ENCODE measurements around the gene SNX15. TPM values are rescaled to one million over a fixed set of nuclear protein-coding genes. Genes with fewer than 3 reads are reported as not detected.

The SNX15 gene
- total and polyA plus RNA-seq, 7 donors = 15.6 to 66.5 (median 21.7) TPM

DNA sequence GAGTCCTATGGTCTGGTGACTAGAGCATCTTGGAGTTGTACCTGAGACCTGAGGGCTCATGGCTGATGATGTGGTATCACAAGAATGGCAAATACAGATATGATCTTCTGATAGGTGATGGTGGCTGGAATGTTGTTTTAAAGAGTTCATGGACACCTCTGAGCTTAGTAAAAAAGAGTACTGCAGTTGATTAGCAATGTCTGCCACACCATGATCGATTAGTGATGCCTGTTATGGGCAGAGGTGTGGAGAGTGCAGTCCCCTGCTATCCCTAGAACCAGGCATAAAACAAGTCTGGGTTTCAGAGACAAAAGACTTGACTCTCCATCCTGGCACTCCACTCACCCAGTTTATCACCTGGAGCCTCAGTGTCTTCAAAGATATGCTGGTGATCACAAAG lies 29.1 kb upstream of the SNX15 start:
- Histone ChIP-seq H3K4me3 (no peak overlapping the region), H3K4me1 (peaks cover 22% of the 10 kb centered on the region), H3K9me3 (no peaks in the 10 kb centered on the region), H3K36me3 (ENCODE audit: insufficient read depth in 1 of 2, low read depth in 1 of 2) (peaks cover 0 to 6% of the 10 kb centered on the region in 2 donors), H3K27ac (no peak overlapping the region), H3K27me3 (ENCODE audit: insufficient read depth in 3 of 3, low read length in 2 of 3) (no peaks in the 10 kb centered on the region)
- DNase-seq (no peak), ATAC-seq (no peak)
- 81 to 83% (median 82%) methylated on average over 1 of the region's 1 CpG for WGBS, 3 donors
- TF ChIP-seq, protein P1, sequence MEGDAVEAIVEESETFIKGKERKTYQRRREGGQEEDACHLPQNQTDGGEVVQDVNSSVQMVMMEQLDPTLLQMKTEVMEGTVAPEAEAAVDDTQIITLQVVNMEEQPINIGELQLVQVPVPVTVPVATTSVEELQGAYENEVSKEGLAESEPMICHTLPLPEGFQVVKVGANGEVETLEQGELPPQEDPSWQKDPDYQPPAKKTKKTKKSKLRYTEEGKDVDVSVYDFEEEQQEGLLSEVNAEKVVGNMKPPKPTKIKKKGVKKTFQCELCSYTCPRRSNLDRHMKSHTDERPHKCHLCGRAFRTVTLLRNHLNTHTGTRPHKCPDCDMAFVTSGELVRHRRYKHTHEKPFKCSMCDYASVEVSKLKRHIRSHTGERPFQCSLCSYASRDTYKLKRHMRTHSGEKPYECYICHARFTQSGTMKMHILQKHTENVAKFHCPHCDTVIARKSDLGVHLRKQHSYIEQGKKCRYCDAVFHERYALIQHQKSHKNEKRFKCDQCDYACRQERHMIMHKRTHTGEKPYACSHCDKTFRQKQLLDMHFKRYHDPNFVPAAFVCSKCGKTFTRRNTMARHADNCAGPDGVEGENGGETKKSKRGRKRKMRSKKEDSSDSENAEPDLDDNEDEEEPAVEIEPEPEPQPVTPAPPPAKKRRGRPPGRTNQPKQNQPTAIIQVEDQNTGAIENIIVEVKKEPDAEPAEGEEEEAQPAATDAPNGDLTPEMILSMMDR (IDR thresholded peaks at IDR 0.05) = no peak
- intact Hi-C loops (cut with DNase I) = loop anchor here in 1 of 2 donors (5.0 kb wide), 1 partner anchor 81 kb away; the partner anchor contains the start of gene ATG2A

DNA sequence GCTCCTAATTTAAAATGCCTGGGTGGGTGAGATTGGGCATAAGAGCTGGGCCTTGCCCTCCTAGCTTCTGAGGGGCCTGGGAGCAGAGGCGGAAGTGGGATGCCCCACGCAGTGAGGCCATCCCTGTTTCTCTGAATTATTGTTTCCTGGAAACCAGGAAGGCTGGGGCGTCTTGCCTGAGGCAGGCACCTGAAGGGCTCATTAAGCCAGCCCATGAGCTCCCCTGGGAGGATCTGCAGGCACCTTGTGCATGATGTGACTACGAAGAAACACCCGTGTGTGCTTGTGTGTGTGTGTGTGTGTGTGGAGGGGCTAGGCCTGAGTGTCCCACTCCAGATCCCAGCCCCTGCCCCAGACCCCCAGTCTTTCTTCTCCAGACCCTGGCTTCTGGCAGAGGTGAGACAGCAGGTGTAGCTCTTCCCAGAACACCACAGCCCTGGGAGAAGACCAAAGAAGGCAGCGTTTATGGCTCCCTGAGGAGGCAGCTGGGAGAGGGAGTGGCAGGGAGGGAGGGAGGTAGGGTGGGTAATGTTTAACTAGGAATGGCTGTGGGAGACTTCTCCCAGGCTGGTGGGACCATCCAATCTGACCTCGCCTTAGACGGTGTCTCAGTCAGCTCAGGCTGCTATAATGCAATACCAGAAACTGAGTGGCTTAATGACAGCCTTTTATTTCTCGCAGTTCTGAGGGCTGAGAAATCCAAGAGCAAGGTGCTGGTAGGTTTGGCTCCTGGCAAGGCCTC lies 28.4 kb upstream of the SNX15 start:
- 72 to 84% (median 82%) methylated on average over 9 of the region's 9 CpGs for WGBS, 3 donors
- TF ChIP-seq, protein P1 (IDR thresholded peaks at IDR 0.05) = no peak

DNA sequence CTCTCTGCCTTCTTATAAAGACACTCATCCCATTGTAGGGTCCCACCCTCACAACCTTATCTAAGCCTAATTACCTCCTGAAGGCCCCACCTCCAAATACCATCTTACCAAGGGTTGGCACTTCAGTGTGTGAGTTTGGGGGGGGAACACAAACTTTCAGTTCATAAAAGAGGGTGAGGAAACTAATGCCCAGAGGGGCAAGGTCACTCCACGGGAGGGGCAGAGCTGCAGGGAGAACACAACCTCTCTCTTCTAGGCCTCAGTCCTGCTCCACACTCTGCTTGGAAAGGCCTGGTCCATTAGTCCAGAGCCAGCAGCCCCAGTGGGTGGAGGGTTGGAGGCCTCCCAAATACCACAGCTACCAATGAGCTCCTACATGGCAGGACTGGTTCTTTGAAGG lies 27.8 kb upstream of the SNX15 start:
- no peak for ATAC-seq
- no peak for DNase-seq
- H3K27me3 ChIP-seq (ENCODE audit: insufficient read depth in 3 of 3, low read length in 2 of 3) = no peaks in the 10 kb centered on the region
- H3K9me3 ChIP-seq = no peaks in the 10 kb centered on the region
- no peak overlapping the region for H3K4me3 ChIP-seq
- H3K27ac ChIP-seq = no peak overlapping the region
- no peaks in the 10 kb centered on the region for H3K36me3 ChIP-seq (ENCODE audit: insufficient read depth in 1 of 2, low read depth in 1 of 2)
- intact Hi-C loops (cut with DNase I) = loop anchor here in 1 of 2 donors (5.0 kb wide), 1 partner anchor 82 kb away; the partner anchor contains the start of gene ATG2A
- 74 to 100% (median 89%) methylated on average over 1 of the region's 1 CpG for WGBS, 3 donors
- H3K4me1 ChIP-seq = peaks cover 22% of the 10 kb centered on the region
- TF ChIP-seq, protein P1 (IDR thresholded peaks at IDR 0.05) = no peak

More for the DNA sequence above, 28.4 kb upstream of the SNX15 start:
- Histone ChIP-seq H3K36me3 (ENCODE audit: insufficient read depth in 1 of 2, low read depth in 1 of 2) (peaks cover 0 to 2% of the 10 kb centered on the region in 2 donors), H3K27ac (no peak overlapping the region), H3K4me3 (no peak overlapping the region), H3K27me3 (ENCODE audit: insufficient read depth in 3 of 3, low read length in 2 of 3) (no peaks in the 10 kb centered on the region), H3K4me1 (peaks cover 22% of the 10 kb centered on the region), H3K9me3 (no peaks in the 10 kb centered on the region)
- DNase-seq (no peak), ATAC-seq (no peak)
- intact Hi-C loops (cut with DNase I) = loop anchor here in 1 of 2 donors (5.0 kb wide), 1 partner anchor 82 kb away; the partner anchor contains the start of gene ATG2A

DNA sequence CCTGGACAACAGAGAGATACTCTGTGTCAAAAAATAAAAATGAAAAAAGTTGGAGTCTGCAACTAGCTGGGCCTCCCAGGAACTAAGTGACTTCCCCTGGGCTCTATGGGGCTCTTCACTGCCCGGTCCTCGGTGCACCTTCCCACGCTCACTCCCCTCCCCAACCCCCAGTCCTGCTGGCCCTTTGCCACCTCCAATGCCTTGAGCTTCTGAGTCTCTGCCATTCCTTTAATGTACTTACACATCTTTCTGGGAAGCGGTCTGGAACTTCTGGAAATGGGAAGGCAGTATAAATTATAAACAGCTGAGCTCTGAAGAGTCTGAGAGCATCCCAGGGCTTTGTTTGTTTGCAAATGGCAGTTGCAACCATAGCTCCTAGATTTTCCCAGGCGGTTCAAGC lies 24.5 kb upstream of the SNX15 start:
- Histone ChIP-seq H3K4me1 (no peaks in the 10 kb centered on the region), H3K27ac (no peak overlapping the region), H3K36me3 (ENCODE audit: insufficient read depth in 1 of 2, low read depth in 1 of 2) (no peaks in the 10 kb centered on the region), H3K9me3 (no peaks in the 10 kb centered on the region), H3K27me3 (ENCODE audit: insufficient read depth in 3 of 3, low read length in 2 of 3) (no peaks in the 10 kb centered on the region), H3K4me3 (no peak overlapping the region)
- DNase-seq (no peak), ATAC-seq (no peak)
- TF ChIP-seq, protein P1 (IDR thresholded peaks at IDR 0.05) = no peak
- WGBS, 3 donors = 56 to 79% (median 79%) methylated on average over 5 of the region's 5 CpGs
- intact Hi-C loops (cut with DNase I) = no loop called here

All from psoas muscle (tissue), 8 donors.